Posterior vena cava (tissue), 2 donors: ENCODE measurements around the gene TMEM14C. TPM values are rescaled to one million over a fixed set of nuclear protein-coding genes. Genes with fewer than 3 reads are reported as not detected.
"Not testable (repeated sequence)": the region's sequence is repeated elsewhere in the genome, so short reads cannot be mapped to it uniquely, and the experiment has no call there.

Experiments used
- DNase-seq: peaks from one replicate; pipeline ENCODE4 v3.0.0-alpha.2; 2020; ENCODE audit warnings: low spot score
- intact Hi-C, 2 donors: fragments of 100-400 bp; cut with DNase I; formaldehyde crosslinking; loops; one replicate each; pipeline versions ENCODE4 v1.14.1 to v1.14.2; 2022 to 2023
- total RNA-seq, 2 donors: library from RNA; stranded (reverse); fragmentation: NEBNext Ultra II Directional; extraction: Animal tissue kit (Norgen Biotek cat#: 25700); gene quantifications; one replicate each; pipeline ENCODE4 v1.2.1, GENCODE V29; 2021
- donor health status: DM: yes; HTN: yes; CAD: no.
- donor health status: DM: yes; HTN: yes; CAD: no.

The TMEM14C gene
- total RNA-seq, 2 donors from 2014 or later: 92.0 to 105 TPM

DNA sequence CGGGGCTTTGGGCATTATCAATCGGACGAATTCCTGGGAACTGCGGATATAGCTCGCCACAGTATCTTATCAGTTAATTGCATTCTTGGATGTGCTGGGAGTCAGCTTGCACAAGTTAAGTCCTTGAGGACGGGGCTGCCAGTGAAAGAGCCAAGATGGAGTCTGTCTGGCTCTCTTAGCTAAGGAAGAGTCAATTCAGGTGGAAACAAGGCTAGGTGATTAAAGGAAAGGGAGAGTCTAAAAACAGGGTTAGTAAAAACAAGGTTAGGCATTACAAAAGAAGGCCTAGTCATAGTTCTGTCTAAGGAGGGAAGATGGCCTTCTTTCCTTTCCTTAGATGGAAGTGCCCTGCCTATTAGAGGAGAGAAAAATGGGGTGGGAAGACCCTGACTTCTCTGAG, 27.7 kb downstream of the TMEM14C start:
- DNase-seq, intact Hi-C loops: not testable (repeated sequence)

- intact Hi-C loops, DNase-seq: not testable (repeated sequence)
Measured at GRCh38 chr6:10751757-10752156, 28.9 kb downstream of the TMEM14C start.

- intact Hi-C loops: no loop called here
Measured at GRCh38 chr6:10756085-10756484, 33.2 kb downstream of the TMEM14C start.

GRCh38 chr6:10759312-10759839, 36.5 kb downstream of the TMEM14C start:
- intact Hi-C loops: no loop called here
- no peak for DNase-seq

More at GRCh38 chr6:10756085-10756484, 33.2 kb downstream of the TMEM14C start:
- no peak for DNase-seq

- intact Hi-C loops: no loop called here
- DNase-seq: no peak
Measured at GRCh38 chr6:10759884-10760329, 37.0 kb downstream of the TMEM14C start.

DNA sequence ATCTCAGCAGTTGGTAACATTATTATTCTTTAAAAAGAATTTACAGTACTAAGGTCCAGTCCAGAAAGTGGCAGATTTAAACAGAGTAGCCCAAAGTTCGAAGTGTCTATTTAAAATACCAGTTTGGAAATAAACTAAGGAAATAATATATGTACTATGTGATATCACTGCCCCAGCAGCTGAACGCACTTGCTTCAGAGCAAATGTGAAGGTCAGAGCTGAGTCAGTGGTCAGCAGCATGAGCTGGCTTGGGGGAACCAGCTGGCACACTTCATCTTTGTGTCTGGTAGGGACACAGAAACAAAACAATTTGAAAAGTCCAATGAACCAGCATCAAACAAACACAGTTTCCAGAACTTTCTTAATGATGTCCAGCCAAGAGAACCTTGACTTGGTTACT, 40.1 kb downstream of the TMEM14C start:
- DNase-seq: no peak
- intact Hi-C loops: no loop called here

- DNase-seq: no peak
- intact Hi-C loops: no loop called here
Measured at GRCh38 chr6:10769419-10769818, 46.5 kb downstream of the TMEM14C start.

DNA sequence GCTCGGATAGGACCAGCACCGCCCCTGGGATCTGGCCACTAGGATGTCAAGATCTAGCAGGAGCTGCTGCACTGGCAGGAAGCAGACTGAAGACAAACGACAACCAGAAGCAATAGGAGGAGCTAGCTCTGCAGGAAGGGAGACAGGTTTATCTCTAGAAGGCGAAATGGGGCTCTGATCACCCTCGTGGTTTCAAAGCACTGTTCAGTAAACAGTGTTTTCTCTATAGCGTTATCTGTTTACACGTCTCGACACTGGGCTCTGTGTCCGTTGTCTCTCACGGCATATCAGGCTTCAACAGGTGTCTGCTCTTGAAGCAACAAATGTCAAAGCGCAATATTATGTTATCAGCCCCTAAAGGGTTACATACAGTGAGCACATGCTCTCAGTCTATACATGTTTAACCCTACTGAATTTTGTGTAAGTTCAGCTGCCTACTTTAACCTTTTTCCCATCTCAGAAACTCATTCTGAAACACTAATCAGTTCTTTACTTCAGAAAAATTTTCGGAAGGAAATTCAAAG, 48.6 kb downstream of the TMEM14C start:
- intact Hi-C loops: no loop called here
- no peak for DNase-seq

DNA sequence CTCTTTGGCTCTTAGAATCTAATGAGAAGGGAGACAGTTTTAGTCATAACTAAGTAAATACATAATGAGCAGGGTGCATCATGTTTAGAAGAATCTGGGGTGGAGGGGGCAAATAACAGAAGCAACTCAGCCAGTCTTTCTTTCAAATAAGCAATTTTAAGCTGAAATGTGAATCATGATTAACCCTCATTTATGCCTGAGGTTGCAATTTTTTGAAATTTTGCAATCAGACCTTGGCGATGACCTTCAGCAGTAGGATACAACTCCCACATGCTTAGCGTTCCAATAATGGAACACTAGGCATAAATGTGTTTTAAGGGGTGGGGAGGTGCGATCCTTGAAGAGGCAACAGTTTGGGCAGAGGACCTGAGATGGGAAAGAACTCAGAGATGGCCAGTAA, 55.4 kb downstream of the TMEM14C start:
- no peak for DNase-seq
- intact Hi-C loops: no loop called here

- intact Hi-C loops: no loop called here
- no peak for DNase-seq
Measured at GRCh38 chr6:10779076-10779475, 56.2 kb downstream of the TMEM14C start.

Other genes starting within 250 kb of the TMEM14C start
- 1 to 10 TPM; 1.9 to 2.6 TPM for gene GCNT2, start 201.7 kb upstream of the TMEM14C start, total RNA-seq
- gene C6orf52, start 28.5 kb upstream of the TMEM14C start, total RNA-seq: not detected
- gene PAK1IP1, start 28.1 kb upstream of the TMEM14C start, total RNA-seq: 10 to 100 TPM; 12.4 to 14.9 TPM
- 10 to 100 TPM; 53.7 to 60.2 TPM for gene TMEM14B, start 24.7 kb downstream of the TMEM14C start, total RNA-seq
- gene MAK, start 115.5 kb downstream of the TMEM14C start, total RNA-seq: under 1 TPM; 0.14 to 0.28 TPM
- gene GCM2, start 159.0 kb downstream of the TMEM14C start, total RNA-seq: not detected
- gene SYCP2L, start 164.0 kb downstream of the TMEM14C start, total RNA-seq: 1 to 10 TPM in 1 of 2 donors, under 1 TPM in 1; 0.71 to 1.1 TPM